ENCODE results near the gene DNAH10. TPM values are rescaled to one million over a fixed set of nuclear protein-coding genes. Genes with fewer than 3 reads are reported as not detected.

DNAH10 gene
- total RNA-seq, 2 experiments from 2014 or later: 0.38 to 0.43 TPM

DNA sequence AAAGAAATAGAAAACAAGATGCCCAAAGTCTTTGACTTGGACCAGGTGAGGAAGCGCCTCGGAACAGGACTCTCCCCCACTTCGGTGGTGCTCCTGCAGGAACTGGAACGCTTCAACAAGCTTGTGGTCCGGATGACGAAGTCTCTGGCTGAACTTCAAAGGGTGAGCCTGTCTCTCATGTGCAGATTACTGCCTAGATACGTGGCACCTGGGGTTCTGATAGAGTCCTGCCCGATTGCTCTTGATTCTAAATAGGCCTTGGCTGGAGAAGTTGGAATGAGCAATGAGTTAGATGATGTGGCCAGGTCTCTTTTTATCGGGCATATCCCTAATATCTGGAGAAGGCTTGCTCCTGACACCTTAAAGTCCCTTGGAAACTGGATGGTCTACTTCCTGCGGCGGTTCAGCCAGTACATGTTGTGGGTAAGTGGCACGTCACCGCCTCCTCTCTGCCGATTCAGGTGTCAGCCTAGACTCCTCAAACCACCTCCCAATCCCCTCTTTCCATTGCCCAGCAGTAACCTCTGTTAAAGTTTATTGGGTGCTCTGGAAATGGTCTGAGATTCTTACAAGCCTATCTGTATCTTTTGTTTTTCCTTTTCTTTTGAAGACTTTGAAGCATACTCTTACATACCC, 169.7 kb downstream of the DNAH10 start:
- Mint-ChIP-seq H3K4me3 (peak overlapping the region; percentile 0), H3K27ac (no peak overlapping the region), H3K36me3 (ENCODE audit: low read depth) (no peaks in the 10 kb centered on the region), H3K4me1 (ENCODE audit: low read depth) (peaks cover 17% of the 10 kb centered on the region), H3K9me3 (no peaks in the 10 kb centered on the region), H3K27me3 (peaks cover 3% of the 10 kb centered on the region)
- DNase-seq: peak; percentile 61
- TF ChIP-seq, protein P1, sequence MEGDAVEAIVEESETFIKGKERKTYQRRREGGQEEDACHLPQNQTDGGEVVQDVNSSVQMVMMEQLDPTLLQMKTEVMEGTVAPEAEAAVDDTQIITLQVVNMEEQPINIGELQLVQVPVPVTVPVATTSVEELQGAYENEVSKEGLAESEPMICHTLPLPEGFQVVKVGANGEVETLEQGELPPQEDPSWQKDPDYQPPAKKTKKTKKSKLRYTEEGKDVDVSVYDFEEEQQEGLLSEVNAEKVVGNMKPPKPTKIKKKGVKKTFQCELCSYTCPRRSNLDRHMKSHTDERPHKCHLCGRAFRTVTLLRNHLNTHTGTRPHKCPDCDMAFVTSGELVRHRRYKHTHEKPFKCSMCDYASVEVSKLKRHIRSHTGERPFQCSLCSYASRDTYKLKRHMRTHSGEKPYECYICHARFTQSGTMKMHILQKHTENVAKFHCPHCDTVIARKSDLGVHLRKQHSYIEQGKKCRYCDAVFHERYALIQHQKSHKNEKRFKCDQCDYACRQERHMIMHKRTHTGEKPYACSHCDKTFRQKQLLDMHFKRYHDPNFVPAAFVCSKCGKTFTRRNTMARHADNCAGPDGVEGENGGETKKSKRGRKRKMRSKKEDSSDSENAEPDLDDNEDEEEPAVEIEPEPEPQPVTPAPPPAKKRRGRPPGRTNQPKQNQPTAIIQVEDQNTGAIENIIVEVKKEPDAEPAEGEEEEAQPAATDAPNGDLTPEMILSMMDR (IDR thresholded peaks at IDR 0.05): no peak
- intact Hi-C loops (cut with micrococcal nuclease): no loop called here
- ChIA-PET CTCF (no interaction called here), POLR2A (interaction anchor here (0.9 kb wide), 1 partner anchor 237 kb away, joined by 3 read pairs; no protein-coding TSS in a partner anchor)
- peak; percentile 80 for ATAC-seq

DNA sequence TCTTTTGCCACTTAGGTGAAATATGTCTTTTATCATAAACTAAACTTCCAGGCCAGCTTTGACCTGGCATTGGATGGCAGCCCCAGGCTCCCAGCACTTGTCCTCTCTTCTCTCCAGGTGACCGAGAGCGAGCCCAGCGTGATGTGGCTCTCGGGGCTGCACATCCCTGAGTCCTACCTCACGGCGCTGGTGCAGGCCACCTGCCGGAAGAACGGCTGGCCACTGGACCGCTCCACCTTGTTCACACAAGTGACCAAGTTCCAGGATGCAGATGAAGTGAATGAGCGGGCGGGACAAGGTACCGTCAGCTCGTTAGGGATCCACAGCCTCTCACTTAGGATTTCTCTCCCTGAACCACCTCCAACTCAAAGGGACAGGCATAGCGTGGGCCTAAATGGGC, 171.1 kb downstream of the DNAH10 start:
- Mint-ChIP-seq H3K9me3 (no peaks in the 10 kb centered on the region), H3K36me3 (ENCODE audit: low read depth) (no peaks in the 10 kb centered on the region), H3K4me3 (no peak overlapping the region), H3K27me3 (peaks cover 3% of the 10 kb centered on the region), H3K27ac (no peak overlapping the region), H3K4me1 (ENCODE audit: low read depth) (peaks cover 28% of the 10 kb centered on the region)
- intact Hi-C loops (cut with micrococcal nuclease): no loop called here
- CTCF ChIA-PET: interaction anchor here (1.6 kb wide), 1 partner anchor 28 kb away, joined by 4 read pairs; no protein-coding TSS in a partner anchor
- POLR2A ChIA-PET: interaction anchor here (1.3 kb wide), 1 partner anchor 42 kb away, joined by 4 read pairs; no protein-coding TSS in a partner anchor
- DNase-seq: no peak
- no peak for ATAC-seq
- TF ChIP-seq, protein P1 (IDR thresholded peaks at IDR 0.05): no peak

GRCh38 chr12:123934016-123934620, 172.0 kb downstream of the DNAH10 start:
- H3K36me3 Mint-ChIP-seq (ENCODE audit: low read depth): no peaks in the 10 kb centered on the region
- TF ChIP-seq, protein P1 (IDR thresholded peaks at IDR 0.05): no peak
- intact Hi-C loops (cut with micrococcal nuclease): no loop called here
- H3K27me3 Mint-ChIP-seq: peaks cover 3% of the 10 kb centered on the region
- peaks cover 37% of the 10 kb centered on the region for H3K4me1 Mint-ChIP-seq (ENCODE audit: low read depth)
- ChIA-PET CTCF (interaction anchor here (1.0 to 1.6 kb wide), 3 partner anchors 29 to 50 kb away, joined by 3 to 4 read pairs (median 4); no protein-coding TSS in a partner anchor), POLR2A (interaction anchor here (0.7 kb wide), 1 partner anchor 9 kb away, joined by 3 read pairs; no protein-coding TSS in a partner anchor)
- H3K4me3 Mint-ChIP-seq: no peak overlapping the region
- H3K27ac Mint-ChIP-seq: no peak overlapping the region
- no peak for ATAC-seq
- DNase-seq: no peak
- no peaks in the 10 kb centered on the region for H3K9me3 Mint-ChIP-seq

GRCh38 chr12:123934829-123935228, 172.7 kb downstream of the DNAH10 start:
- no peak for DNase-seq
- Mint-ChIP-seq H3K4me3 (no peak overlapping the region), H3K36me3 (ENCODE audit: low read depth) (no peaks in the 10 kb centered on the region), H3K27me3 (peaks cover 3% of the 10 kb centered on the region), H3K9me3 (no peaks in the 10 kb centered on the region), H3K27ac (no peak overlapping the region), H3K4me1 (ENCODE audit: low read depth) (peaks cover 37% of the 10 kb centered on the region)
- ATAC-seq: no peak
- intact Hi-C loops (cut with micrococcal nuclease): no loop called here
- TF ChIP-seq, protein P1 (IDR thresholded peaks at IDR 0.05): no peak
- ChIA-PET POLR2A (interaction anchor here (0.7 kb wide), 1 partner anchor 10 kb away, joined by 3 read pairs; no protein-coding TSS in a partner anchor), CTCF (interaction anchor here (1.0 to 1.4 kb wide), 2 partner anchors 30 to 49 kb away, joined by 3 to 4 read pairs; no protein-coding TSS in a partner anchor)

DNA sequence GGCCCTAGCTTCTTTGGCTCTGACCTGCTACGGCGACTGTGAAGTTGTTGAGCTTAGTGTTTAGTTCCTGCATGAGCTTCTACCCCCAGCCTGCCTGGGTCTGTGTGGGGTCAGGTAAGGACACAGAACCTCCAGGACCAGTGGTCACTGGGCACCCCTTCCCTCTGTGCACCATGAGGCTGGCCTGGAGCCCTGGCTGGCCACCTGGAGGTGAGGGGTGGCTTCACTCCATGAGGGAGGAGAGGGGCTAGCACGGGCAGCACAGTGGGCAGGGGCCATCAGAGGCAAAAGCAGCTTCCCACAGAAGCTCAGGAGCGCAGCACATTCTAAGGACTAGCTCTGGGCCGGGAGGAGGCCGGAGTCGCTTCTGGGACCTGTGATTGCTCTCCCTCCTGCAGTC, 173.9 kb downstream of the DNAH10 start:
- Mint-ChIP-seq H3K36me3 (ENCODE audit: low read depth) (no peaks in the 10 kb centered on the region), H3K27ac (no peak overlapping the region), H3K9me3 (no peaks in the 10 kb centered on the region), H3K27me3 (peaks cover 3% of the 10 kb centered on the region), H3K4me3 (no peak overlapping the region), H3K4me1 (ENCODE audit: low read depth) (peaks cover 37% of the 10 kb centered on the region)
- intact Hi-C loops (cut with micrococcal nuclease): no loop called here
- ChIA-PET POLR2A (no interaction called here), CTCF (interaction anchor here (1.0 kb wide), 1 partner anchor 26 kb away, joined by 4 read pairs; no protein-coding TSS in a partner anchor)
- ATAC-seq (no peak), DNase-seq (no peak)
- TF ChIP-seq, protein P1 (IDR thresholded peaks at IDR 0.05): no peak

Measured in activated CD8-positive, alpha-beta T cell treated with anti-CD3 and anti-CD28 coated beads for 36 hours (primary cell).